IPS-18c (cell line): Measurements from ENCODE around the gene APPL1.

Experiments used
- H3K4me3 ChIP-seq: 2 replicates; pipeline ENCODE4 v1.7.0; 2013; ENCODE audit warnings: low read depth, mild to moderate bottlenecking, low read length, moderate library complexity; ENCODE audit not compliant: insufficient read depth
- H3K9me3 ChIP-seq: one replicate; pipeline ENCODE4 v1.6.1; 2013; ENCODE audit warnings: mild to moderate bottlenecking, low read length, moderate library complexity; ENCODE audit not compliant: control insufficient read depth, insufficient read depth

The APPL1 gene

GRCh38 chr3:57227204-57227929 is at the start of gene APPL1:
Gene APPL1, plus strand, starts transcription at chr3:57227729. Its CDS starts 155 bp downstream, at chr3:57227884.
- Histone ChIP-seq H3K4me3 (peak within 1 kb of the TSS; percentile 92), H3K9me3 (no peaks in the 10 kb centered on the region)

- no peak overlapping the region for H3K4me3 ChIP-seq
- no peaks in the 10 kb centered on the region for H3K9me3 ChIP-seq
These were observed 47.7 kb upstream of the APPL1 start for GRCh38 chr3:57179580-57180410.

GRCh38 chr3:57184526-57184925 is 43.0 kb upstream of the APPL1 start:
- H3K9me3 ChIP-seq: no peaks in the 10 kb centered on the region
- H3K4me3 ChIP-seq: no peak overlapping the region

- Histone ChIP-seq H3K9me3 (no peaks in the 10 kb centered on the region), H3K4me3 (no peak overlapping the region)
These were observed 35.5 kb upstream of the APPL1 start for GRCh38 chr3:57192028-57192427.

GRCh38 chr3:57194641-57195040 is 32.9 kb upstream of the APPL1 start:
- Histone ChIP-seq H3K4me3 (no peak overlapping the region), H3K9me3 (no peaks in the 10 kb centered on the region)

GRCh38 chr3:57199895-57200297 is 27.6 kb upstream of the APPL1 start, which contains the start of gene HESX1:
Gene HESX1, minus strand, starts transcription at chr3:57199978. Its CDS starts 60 bp downstream, at chr3:57199918.
- no peaks in the 10 kb centered on the region for H3K9me3 ChIP-seq
- H3K4me3 ChIP-seq: no peak within 1 kb of the TSS

GRCh38 chr3:57206423-57206822 is 21.1 kb upstream of the APPL1 start:
- Histone ChIP-seq H3K4me3 (no peak overlapping the region), H3K9me3 (no peaks in the 10 kb centered on the region)

- Histone ChIP-seq H3K4me3 (no peak overlapping the region), H3K9me3 (no peaks in the 10 kb centered on the region)
These were observed 5.6 kb upstream of the APPL1 start for GRCh38 chr3:57221883-57222282.

- no peaks in the 10 kb centered on the region for H3K9me3 ChIP-seq
- no peak overlapping the region for H3K4me3 ChIP-seq
These were observed 2.7 kb upstream of the APPL1 start for GRCh38 chr3:57224856-57225255.

GRCh38 chr3:57226176-57226575 is 1.4 kb upstream of the APPL1 start:
- Histone ChIP-seq H3K4me3 (no peak overlapping the region), H3K9me3 (no peaks in the 10 kb centered on the region)

- Histone ChIP-seq H3K4me3 (peak overlapping the region; percentile 92), H3K9me3 (no peaks in the 10 kb centered on the region)
These were observed 612 bp downstream of the APPL1 start for GRCh38 chr3:57227930-57228751.

GRCh38 chr3:57230006-57230405 is 2.5 kb downstream of the APPL1 start:
- Histone ChIP-seq H3K9me3 (no peaks in the 10 kb centered on the region), H3K4me3 (no peak overlapping the region)

GRCh38 chr3:57233799-57234198 is 6.3 kb downstream of the APPL1 start:
- Histone ChIP-seq H3K9me3 (no peaks in the 10 kb centered on the region), H3K4me3 (no peak overlapping the region)

- Histone ChIP-seq H3K9me3 (no peaks in the 10 kb centered on the region), H3K4me3 (no peak overlapping the region)
These were observed 7.4 kb downstream of the APPL1 start for GRCh38 chr3:57234613-57235575.

- Histone ChIP-seq H3K9me3 (no peaks in the 10 kb centered on the region), H3K4me3 (no peak overlapping the region)
These were observed 17.4 kb downstream of the APPL1 start for GRCh38 chr3:57244946-57245345.

GRCh38 chr3:57252404-57252803 is 24.9 kb downstream of the APPL1 start:
- no peaks in the 10 kb centered on the region for H3K9me3 ChIP-seq
- no peak overlapping the region for H3K4me3 ChIP-seq
